Measurements from ENCODE around the gene CHD6.

DNA sequence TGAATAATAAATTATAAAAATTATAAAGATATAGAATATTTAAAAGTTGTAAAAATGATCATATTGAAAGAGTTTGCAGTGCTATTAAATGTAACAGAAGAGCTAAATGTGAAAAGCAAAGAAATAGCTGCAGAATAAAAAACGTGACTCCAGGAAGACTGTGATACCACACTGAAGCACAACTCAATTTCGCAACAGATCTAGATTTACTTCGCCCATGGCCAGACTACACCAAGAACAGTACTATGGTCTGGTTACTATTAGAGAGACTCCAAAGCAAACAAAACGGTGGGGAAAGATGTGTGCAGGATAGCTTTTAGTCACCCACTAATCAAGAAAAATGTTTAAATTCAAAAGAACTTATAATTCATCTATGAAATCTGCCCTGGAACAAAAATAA, 1.9 kb downstream of the CHD6 start:
- no peak for TF ChIP-seq YY1 (IDR thresholded peaks at IDR 0.05; ENCODE audit: insufficient read depth, insufficient read length)
- TF ChIP-seq SUZ12 (IDR thresholded peaks at IDR 0.05; ENCODE audit: extremely low read depth, insufficient read depth, insufficient read length): no peak

All from NT2/D1 (cell line).